ENCODE measurements around the gene GCN1. TPM values are rescaled to one million over a fixed set of nuclear protein-coding genes. Genes with fewer than 3 reads are reported as not detected.

Gene GCN1, protein sequence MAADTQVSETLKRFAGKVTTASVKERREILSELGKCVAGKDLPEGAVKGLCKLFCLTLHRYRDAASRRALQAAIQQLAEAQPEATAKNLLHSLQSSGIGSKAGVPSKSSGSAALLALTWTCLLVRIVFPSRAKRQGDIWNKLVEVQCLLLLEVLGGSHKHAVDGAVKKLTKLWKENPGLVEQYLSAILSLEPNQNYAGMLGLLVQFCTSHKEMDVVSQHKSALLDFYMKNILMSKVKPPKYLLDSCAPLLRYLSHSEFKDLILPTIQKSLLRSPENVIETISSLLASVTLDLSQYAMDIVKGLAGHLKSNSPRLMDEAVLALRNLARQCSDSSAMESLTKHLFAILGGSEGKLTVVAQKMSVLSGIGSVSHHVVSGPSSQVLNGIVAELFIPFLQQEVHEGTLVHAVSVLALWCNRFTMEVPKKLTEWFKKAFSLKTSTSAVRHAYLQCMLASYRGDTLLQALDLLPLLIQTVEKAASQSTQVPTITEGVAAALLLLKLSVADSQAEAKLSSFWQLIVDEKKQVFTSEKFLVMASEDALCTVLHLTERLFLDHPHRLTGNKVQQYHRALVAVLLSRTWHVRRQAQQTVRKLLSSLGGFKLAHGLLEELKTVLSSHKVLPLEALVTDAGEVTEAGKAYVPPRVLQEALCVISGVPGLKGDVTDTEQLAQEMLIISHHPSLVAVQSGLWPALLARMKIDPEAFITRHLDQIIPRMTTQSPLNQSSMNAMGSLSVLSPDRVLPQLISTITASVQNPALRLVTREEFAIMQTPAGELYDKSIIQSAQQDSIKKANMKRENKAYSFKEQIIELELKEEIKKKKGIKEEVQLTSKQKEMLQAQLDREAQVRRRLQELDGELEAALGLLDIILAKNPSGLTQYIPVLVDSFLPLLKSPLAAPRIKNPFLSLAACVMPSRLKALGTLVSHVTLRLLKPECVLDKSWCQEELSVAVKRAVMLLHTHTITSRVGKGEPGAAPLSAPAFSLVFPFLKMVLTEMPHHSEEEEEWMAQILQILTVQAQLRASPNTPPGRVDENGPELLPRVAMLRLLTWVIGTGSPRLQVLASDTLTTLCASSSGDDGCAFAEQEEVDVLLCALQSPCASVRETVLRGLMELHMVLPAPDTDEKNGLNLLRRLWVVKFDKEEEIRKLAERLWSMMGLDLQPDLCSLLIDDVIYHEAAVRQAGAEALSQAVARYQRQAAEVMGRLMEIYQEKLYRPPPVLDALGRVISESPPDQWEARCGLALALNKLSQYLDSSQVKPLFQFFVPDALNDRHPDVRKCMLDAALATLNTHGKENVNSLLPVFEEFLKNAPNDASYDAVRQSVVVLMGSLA (N-terminal part only)
- 47.7 to 60.9 TPM (median 56.5 TPM) in 5 replicates for total RNA-seq (2022; extraction: Qiagen RNA extraction; ENCODE audit: low read depth)

DNA sequence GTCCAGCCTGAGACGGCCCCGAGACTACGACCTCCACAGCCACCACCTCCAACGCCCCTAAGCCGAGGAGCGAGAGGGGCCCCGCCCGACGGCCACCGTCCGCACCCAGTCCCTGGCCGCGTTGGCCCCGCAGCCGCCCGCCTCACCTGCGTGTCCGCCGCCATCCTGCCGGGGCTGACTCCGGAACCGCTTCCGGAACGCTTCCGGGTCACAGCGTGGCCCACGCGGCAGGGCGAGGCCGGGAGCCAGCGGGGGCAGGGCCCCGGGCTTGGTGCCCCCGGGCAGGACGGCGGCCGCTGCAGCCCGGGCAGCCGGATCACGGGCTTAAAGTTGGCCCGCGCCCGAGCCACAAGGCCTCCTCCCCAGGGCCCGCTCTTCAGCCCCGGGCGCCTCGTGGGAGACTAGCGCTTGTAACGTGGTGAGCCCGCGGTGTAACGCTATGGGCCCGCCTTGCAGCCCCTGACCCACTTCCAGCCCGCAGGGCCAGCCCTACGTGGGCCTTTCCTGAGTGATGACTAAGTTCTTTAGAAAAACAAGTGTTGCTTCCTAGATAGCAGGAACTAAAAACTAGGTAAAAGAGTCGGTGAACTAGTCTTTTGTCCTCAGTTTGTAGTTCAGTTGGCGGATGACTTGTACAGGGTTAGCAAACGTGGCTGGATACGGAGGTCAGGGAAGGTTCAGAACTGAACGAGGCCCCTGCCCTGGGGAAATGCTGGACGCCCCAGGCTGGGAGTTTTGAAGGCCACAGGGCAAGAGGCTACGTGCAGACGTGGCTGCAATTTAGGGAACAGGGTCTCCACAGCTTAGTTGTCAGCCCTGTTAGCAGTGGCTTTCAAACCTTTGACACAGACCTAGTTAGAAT is at the start of gene GCN1:
Gene GCN1 (minus strand): TSS at position 182 of the 862 bp plus-strand sequence. CDS start 18 bp downstream, at position 164.

DNA sequence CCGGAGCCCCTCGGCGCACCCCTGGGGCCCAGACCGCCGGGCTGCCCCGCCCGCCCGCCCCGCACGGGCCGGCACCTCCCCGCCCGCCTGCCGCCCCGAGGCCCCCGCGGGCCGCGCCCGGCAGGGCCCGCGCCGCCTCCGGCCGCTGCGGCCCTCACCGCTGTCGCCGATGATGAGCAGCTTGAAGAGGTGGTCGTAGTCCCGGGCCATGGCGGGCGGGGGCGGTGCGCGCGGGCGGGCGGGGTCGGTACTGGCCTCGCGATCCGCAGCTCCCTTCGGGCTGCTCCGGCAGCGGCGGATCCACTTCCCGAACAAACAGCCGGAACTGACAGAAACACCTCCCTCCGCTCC is 78.1 kb downstream of the GCN1 start, which contains the start of gene RAB35:
Gene RAB35 (minus strand): TSS at position 313 of the 351 bp plus-strand sequence. CDS start 103 bp downstream, at position 210.

Other genes with a start within 250 kb of the GCN1 start
- gene BICDL1, start 205.5 kb downstream of the GCN1 start, total RNA-seq (2022; extraction: Qiagen RNA extraction; ENCODE audit: low read depth): 2.3 to 4.5 TPM (median 4.1 TPM) in 5 replicates
- 59.8 to 77.1 TPM (median 73.2 TPM) in 5 replicates for gene RAB35, start 78.0 kb downstream of the GCN1 start, total RNA-seq (2022; extraction: Qiagen RNA extraction; ENCODE audit: low read depth)
- 3,316 to 3,538 TPM (median 3,483 TPM) in 5 replicates for gene RPLP0, start 6.4 kb upstream of the GCN1 start, total RNA-seq (2022; extraction: Qiagen RNA extraction; ENCODE audit: low read depth)
- gene PXN, start 71.0 kb upstream of the GCN1 start, total RNA-seq (2022; extraction: Qiagen RNA extraction; ENCODE audit: low read depth): 153 to 186 TPM (median 160 TPM) in 5 replicates
- 9.9 TPM in 1 of 5 replicates, not detected in the others for gene RNU4-2, start 97.2 kb upstream of the GCN1 start, total RNA-seq (2022; extraction: Qiagen RNA extraction; ENCODE audit: low read depth)
- not detected in 5 replicates for gene RNU4-1, start 98.5 kb upstream of the GCN1 start, total RNA-seq (2022; extraction: Qiagen RNA extraction; ENCODE audit: low read depth)
- gene SIRT4, start 107.6 kb upstream of the GCN1 start, total RNA-seq (2022; extraction: Qiagen RNA extraction; ENCODE audit: low read depth): 0.49 to 0.99 TPM (median 0.80 TPM) in 5 replicates
- gene PLA2G1B, start 133.1 kb upstream of the GCN1 start, total RNA-seq (2022; extraction: Qiagen RNA extraction; ENCODE audit: low read depth): not detected in 5 replicates
- gene MSI1, start 174.4 kb upstream of the GCN1 start, total RNA-seq (2022; extraction: Qiagen RNA extraction; ENCODE audit: low read depth): 0.59 to 1.6 TPM (median 1.4 TPM) in 5 replicates
- gene COX6A1, start 243.4 kb upstream of the GCN1 start, total RNA-seq (2022; extraction: Qiagen RNA extraction; ENCODE audit: low read depth): 693 to 941 TPM (median 821 TPM) in 5 replicates

Measured in A549 treated with RU486 at 1 μM for 4 hours (cell line).